ENCODE measurements around the gene CRYGD. TPM values are rescaled to one million over a fixed set of nuclear protein-coding genes. Genes with fewer than 3 reads are reported as not detected.
A peak's percentile ranks its signal among the peaks of the same experiment; 100 is the strongest.

Gene CRYGD
- total and polyA plus RNA-seq, 9 of the 15 experiments (the other 6 are each of a cell fraction or from before 2014, with no cell fraction given), result not detected

GRCh38 chr2:208172125-208172524, 47.8 kb upstream of the CRYGD start (continued):
- TF ChIP-seq TEAD4 (IDR thresholded peaks at IDR 0.05; ENCODE audit: low read length), result 0 out of 2 replicates have a peak, but pooled peaks have one; percentile 6
- no peak for TF ChIP-seq TEAD4 (CRISPR knock-in tag; IDR thresholded peaks at IDR 0.05; ENCODE audit: borderline replicate concordance)
- TF ChIP-seq TRIM24 (IDR thresholded peaks at IDR 0.05), result no peak
- no peak for TF ChIP-seq CBFB (CRISPR knock-in tag; IDR thresholded peaks at IDR 0.05)
- no peak for TF ChIP-seq RFX5 (IDR thresholded peaks at IDR 0.05; ENCODE audit: low read depth, low read length)
- peak; percentile 67 for TF ChIP-seq SMAD4 (CRISPR knock-in tag; conservative IDR thresholded peaks at IDR 0.05)
- no peak for TF ChIP-seq HNRNPH1 (optimal IDR thresholded peaks at IDR 0.05; ENCODE audit: low read depth, low read length)
- TF ChIP-seq ELF2 (CRISPR knock-in tag; IDR thresholded peaks at IDR 0.05), result no peak
- no peak for TF ChIP-seq ZSCAN32 (CRISPR knock-in tag; IDR thresholded peaks at IDR 0.05)
- TF ChIP-seq KLF10 (CRISPR knock-in tag; IDR thresholded peaks at IDR 0.05), result no peak
- no peak for TF ChIP-seq ZNF253 (CRISPR knock-in tag; conservative IDR thresholded peaks at IDR 0.05)
- TF ChIP-seq ZNF23 (CRISPR knock-in tag; IDR thresholded peaks at IDR 0.05), result no peak
- no peak for TF ChIP-seq TFE3 (CRISPR knock-in tag; IDR thresholded peaks at IDR 0.05)
- no peak for TF ChIP-seq MYNN (IDR thresholded peaks at IDR 0.05)
- no peak for TF ChIP-seq MYNN (CRISPR knock-in tag; IDR thresholded peaks at IDR 0.05)
- peak; percentile 67 for TF ChIP-seq CXXC5 (CRISPR knock-in tag; IDR thresholded peaks at IDR 0.05)
- no peak for TF ChIP-seq ESRRB (CRISPR knock-in tag; IDR thresholded peaks at IDR 0.05; ENCODE audit: borderline replicate concordance)
- peak in 1 of 3 experiments; percentile 19; a peak in 1 of 6 replicates for TF ChIP-seq ZBTB11 (CRISPR knock-in tag; IDR thresholded peaks at IDR 0.05)
- TF ChIP-seq DLX4 (CRISPR knock-in tag; IDR thresholded peaks at IDR 0.05), result no peak
- TF ChIP-seq NEUROD1 (IDR thresholded peaks at IDR 0.05; ENCODE audit: borderline replicate concordance, low read depth, low read length, partially characterized antibody), result no peak
- TF ChIP-seq ASH1L (IDR thresholded peaks at IDR 0.05; ENCODE audit: borderline replicate concordance, low read depth, partially characterized antibody), result no peak
- no peak for TF ChIP-seq WHSC1 (IDR thresholded peaks at IDR 0.05; ENCODE audit: low read length)

Data from K562 (cell line).